HepG2 (cell line): ENCODE measurements around the gene MAP3K4.

Experiments used
- JUNB ChIP-seq: sonication (generic); formaldehyde crosslinking; IDR thresholded peaks from 2 replicates; pipeline ENCODE4 v1.8.0; 2022; ENCODE audit warnings: missing genetic modification reagents, mild to moderate bottlenecking, borderline replicate concordance
- TBP ChIP-seq: sonication (generic); formaldehyde crosslinking; IDR thresholded peaks from 2 replicates; pipeline ENCODE4 v1.5.0; 2020; ENCODE audit warnings: missing genetic modification reagents
- ZNF180 ChIP-seq: sonication (generic); formaldehyde crosslinking; IDR thresholded peaks from 2 replicates; pipeline ENCODE4 v1.4.0; 2020; ENCODE audit warnings: low read depth, missing genetic modification reagents, borderline replicate concordance
- TF ChIP-seq, protein P1 (sequence below): sonication (generic); formaldehyde crosslinking; IDR thresholded peaks from 2 replicates; pipeline ENCODE4 v1.5.0; 2020; ENCODE audit warnings: mild to moderate bottlenecking, missing genetic modification reagents, moderate library complexity

DNA sequence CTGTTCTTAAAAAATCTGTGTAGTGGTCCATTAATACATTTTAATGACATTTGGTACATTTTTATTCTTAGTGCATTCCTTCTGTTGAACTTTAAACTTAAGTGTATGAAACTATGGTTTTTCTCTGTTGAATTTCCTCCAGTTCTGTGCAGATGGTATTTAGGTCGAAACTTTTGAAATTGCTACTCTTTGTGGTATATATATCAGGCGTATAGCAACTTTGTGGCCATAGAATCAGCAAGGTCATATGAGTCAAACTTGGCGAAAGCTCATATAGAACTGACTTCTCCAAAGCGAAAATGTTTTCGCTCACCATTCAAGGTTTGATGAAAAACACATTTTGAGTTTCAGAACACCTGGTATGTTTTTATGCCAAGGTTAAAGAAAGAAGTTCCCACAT is 93.7 kb downstream of the MAP3K4 start:
- TF ChIP-seq, protein P1, sequence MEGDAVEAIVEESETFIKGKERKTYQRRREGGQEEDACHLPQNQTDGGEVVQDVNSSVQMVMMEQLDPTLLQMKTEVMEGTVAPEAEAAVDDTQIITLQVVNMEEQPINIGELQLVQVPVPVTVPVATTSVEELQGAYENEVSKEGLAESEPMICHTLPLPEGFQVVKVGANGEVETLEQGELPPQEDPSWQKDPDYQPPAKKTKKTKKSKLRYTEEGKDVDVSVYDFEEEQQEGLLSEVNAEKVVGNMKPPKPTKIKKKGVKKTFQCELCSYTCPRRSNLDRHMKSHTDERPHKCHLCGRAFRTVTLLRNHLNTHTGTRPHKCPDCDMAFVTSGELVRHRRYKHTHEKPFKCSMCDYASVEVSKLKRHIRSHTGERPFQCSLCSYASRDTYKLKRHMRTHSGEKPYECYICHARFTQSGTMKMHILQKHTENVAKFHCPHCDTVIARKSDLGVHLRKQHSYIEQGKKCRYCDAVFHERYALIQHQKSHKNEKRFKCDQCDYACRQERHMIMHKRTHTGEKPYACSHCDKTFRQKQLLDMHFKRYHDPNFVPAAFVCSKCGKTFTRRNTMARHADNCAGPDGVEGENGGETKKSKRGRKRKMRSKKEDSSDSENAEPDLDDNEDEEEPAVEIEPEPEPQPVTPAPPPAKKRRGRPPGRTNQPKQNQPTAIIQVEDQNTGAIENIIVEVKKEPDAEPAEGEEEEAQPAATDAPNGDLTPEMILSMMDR (CRISPR knock-in tag), result no peak
- TF ChIP-seq ZNF180 (CRISPR knock-in tag) (no peak), TBP (CRISPR knock-in tag) (no peak), JUNB (CRISPR knock-in tag) (no peak)
